HG03095 (cell line): Measurements from ENCODE around the gene C13orf46.

Source experiments
- ATAC-seq: cut with Tn5 transposase; IDR thresholded peaks from one replicate; pipeline ENCODE4 v1.9.1; 2021; ENCODE audit warnings: moderate library complexity; ENCODE audit not compliant: unreplicated experiment

The C13orf46 gene

GRCh38 chr13:113972451-113973217 is 1.2 kb downstream of the C13orf46 start:
- no peak for ATAC-seq

GRCh38 chr13:113971471-113972231 is 2.2 kb downstream of the C13orf46 start:
- no peak for ATAC-seq

- ATAC-seq = no peak
Measured at GRCh38 chr13:113970810-113971470, 2.9 kb downstream of the C13orf46 start.

DNA sequence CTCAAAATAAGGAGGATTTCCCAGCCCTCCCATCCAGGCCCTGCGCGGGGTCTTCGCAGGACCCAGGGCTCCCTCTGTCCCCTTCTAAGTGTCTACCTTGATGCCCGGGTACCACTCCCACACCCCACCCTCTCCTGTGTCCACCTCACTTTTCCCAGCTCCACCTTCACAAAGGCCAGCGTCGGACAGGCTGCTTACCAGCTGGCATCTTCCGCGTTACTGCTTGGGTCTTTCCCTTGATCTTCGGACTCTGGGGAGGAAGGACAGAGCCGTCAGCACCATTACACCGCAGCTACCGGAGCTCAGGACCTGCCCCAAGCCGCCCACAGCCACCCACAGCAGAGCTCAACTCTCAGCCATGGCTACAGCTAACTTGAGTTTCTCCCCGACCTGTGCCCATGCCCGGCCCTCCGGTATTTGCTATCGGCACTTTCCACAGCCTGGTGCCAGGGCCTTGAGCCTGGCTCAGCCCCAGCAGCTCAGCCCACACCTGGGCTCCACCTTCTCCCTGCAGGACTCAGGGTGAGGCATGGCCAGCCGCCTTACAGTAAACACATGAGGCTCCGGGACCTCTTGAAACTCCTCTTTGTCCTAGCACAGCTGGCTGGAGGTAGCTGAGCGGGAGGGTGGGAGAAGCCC is 3.8 kb downstream of the C13orf46 start:
- ATAC-seq = no peak

DNA sequence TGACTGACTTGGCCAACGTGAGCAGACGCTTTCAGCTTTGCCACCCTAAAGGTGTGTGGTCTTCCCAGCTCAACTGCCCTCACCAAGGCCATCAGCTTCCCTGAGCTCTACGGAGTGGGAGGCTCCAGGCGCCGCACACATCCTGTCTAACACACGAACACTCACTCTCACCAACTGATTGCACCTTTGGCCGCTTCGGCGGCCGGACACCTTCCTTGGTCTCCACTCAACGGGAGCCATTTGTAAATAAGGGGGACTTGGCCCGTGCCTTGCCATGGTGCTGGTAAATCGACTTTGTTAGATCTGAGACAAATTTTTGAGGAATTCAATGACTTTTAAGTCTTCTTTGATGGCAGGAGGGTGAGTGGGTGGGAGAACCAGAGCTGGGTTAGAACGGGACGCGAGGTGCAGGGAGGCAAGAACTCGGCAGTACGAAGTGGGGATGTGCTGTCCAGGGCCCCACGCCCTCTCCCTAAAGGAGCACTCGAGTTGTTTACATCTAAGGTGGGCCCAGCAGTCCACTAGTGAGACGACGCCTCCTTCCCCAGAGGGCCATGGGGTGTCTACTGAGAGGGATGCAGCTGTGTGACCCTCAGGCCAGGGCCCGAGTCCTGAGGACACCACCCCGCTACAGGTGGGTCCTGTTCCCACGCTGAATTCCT is 4.4 kb downstream of the C13orf46 start:
- no peak for ATAC-seq

- ATAC-seq = no peak
Measured at GRCh38 chr13:113968463-113969310, 5.2 kb downstream of the C13orf46 start.

DNA sequence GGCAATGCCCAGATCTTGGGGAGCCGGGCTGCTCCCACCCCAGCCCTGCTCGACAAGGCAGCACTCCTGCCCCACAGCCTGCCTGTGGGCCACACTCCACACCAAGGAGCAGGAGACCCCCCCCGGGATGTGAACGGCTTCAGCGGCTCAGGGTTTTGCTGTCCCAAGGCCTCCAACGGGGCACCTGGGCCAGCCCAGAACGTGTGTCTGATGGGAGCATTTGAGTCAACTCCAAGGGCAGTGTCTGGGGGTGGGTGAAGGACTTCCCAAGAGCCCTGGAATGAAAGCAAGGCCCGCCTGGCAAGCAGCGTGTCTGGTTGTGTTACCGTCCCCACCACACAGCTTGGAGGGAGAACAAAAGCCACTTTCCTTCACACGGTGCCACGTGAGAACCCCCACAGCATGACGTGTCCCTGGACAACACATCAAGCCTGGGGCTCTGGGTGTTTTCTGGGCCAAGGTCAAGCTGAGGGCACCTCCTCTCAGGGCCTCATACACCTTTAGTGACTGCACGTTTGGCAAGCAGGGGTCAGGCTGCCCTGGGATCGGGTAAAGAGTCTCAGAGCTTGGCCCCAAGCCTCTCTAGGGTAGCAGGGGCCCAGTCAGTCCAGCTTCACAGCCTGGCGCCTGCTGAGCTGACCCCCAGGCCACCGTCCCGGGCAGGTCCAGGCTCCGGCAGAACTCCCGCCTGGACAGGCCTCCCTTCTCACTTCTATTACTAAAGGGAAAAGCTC is 6.0 kb downstream of the C13orf46 start:
- ATAC-seq = no peak

DNA sequence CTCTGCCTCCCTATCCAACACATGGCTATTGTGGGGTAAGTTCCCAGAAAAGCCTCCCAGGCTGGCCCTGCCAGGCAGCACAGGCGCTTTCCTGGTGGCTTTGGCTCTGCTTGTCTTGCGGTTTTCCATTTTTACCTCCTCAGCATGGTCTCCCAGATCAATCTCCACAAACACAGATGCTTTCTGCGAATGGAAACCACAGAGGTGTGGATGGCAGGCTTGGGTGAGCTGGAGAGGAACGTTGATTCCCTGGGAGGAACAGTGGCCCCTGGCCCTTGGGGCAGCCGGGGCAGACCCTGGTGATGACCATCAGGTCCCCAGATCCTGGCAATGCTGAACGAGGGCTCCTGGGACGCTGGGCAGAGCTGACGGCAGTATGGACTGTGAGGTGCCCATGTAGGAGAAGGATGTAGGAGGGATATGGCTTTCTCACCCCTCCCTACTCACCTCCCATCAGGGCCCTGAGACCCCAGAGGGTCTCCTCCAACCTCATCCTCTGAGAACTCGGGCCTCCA is 6.6 kb downstream of the C13orf46 start:
- ATAC-seq = no peak

GRCh38 chr13:113965968-113966884 is 7.7 kb downstream of the C13orf46 start:
- ATAC-seq = no peak

- ATAC-seq = no peak
Measured at GRCh38 chr13:113965383-113965874, 8.4 kb downstream of the C13orf46 start.

- ATAC-seq = no peak
Measured at GRCh38 chr13:113964251-113964995, 9.5 kb downstream of the C13orf46 start.

DNA sequence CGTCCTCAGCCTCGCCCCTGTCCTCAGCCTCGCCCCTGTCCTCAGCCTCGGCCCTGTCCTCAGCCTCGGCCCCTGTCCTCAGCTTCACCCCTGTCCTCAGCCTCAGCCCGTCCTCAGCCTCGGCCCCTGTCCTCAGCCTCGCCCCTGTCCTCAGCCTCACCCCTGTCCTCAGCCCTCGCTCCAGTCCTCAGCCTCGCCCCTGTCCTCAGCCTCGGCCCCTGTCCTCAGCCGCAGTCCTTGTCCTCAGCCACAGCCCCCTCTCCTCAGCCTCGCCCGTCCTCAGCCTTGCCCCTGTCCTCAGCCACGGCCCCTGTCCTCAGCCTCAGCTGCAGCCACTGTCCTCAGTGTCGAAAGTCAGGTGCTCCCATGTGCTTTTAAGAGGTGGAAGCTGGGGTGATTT is 10.5 kb downstream of the C13orf46 start:
- no peak for ATAC-seq

DNA sequence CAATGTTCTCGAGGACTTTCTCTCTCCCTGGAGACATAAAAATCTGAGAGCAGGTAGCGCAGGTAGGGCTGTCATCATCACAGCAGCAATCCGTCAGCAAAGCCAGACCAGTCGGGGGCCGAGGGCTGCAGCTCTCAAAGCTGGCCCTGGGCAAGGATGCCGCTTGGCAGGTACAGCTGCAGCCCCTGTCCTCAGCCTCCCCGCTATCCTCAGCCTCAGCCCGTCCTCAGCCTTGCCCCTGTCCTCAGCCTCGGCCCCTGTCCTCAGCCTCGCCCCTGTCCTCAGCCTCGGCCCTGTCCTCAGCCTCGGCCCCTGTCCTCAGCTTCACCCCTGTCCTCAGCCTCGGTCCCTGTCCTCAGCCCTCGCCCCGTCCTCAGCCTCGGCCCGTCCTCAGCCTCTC is 10.9 kb downstream of the C13orf46 start:
- ATAC-seq = no peak

GRCh38 chr13:113962386-113962785 is 11.5 kb downstream of the C13orf46 start:
- no peak for ATAC-seq

DNA sequence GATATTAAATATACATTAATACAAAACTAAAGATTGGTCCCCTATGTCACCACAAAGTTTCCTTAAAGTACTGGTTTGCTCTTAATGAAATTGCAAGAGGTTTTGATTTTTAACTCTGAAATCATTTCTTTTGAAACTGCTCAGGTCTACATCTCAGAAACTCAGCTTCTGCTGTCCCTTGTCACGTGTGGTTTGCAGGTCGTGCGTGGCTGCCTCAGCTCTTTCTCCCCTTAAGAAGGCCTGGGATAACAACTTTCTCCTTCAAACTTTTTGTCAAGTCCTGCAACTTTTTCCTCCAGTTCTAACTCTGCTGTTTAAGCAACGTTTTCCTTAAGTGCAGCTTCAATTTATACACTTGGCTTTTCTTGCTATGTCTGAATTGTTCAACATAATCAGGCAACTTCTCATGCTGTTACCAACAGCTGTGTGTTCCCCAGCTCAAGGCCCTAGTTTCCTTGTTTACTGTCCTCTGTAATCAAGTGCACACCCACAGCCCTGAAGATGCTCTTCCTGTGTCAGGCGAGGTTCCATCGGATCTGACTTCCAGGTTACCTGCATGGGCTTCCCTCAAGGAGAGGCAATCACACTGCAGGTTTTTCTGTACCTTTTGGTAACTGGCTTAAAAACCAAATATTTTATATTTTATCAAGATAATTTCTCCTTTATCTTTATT is 13.5 kb downstream of the C13orf46 start:
- no peak for ATAC-seq

DNA sequence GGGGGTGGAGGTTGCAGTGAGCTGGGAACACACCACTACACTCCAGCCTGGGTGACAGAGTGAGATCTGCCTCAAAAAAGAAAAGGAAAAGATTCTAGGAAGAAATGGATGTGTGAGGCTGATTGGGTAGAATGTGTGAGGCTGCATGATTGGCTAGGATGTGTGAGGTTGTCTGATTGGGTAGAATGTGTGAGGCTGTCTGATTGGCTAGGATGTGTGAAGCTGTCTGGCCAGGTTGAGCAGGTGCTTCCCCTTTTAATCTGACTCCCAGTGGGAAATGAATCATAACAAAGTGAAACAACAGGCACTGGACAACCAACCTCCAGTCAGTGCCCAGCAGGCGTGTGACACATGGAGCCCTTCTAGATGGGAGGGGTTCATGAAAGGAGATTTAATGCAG is 14.7 kb downstream of the C13orf46 start:
- no peak for ATAC-seq

DNA sequence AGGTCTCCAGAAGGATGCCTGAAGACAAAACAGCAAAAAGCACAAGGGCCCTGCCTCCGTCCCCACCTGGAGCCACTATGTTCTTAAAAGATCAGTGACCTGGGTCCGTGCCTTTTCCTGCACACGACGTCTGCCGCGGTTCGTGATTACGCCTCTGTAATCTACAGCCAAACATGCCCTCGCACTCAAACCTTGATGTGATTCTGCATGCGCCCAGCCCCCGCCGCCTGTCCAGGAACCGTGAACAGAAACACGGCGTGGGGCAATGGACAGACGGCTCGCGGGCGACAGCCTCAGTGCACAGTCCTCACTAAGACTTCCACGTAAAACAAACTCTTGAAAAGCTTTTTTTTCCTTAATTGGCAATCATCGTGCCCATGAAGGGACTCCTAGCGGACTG is 15.5 kb downstream of the C13orf46 start:
- ATAC-seq = no peak
